Cardiac fibroblast (primary cell): ENCODE results near the gene EPHB6.

Experiments
- DNase-seq, 2 donors: peaks; one replicate each; pipeline versions ENCODE4 v3.0.0 to v3.0.0-alpha.2; 2010; ENCODE audit warnings: low read depth in 2 of 2
- H3K4me3 ChIP-seq, 2 donors: replicated peaks in 1 of 2; 1 replicate in 1 of 2; 2 replicates in 1 of 2; pipeline ENCODE4 v1.5.1; 2011; ENCODE audit warnings: low read depth in 2 of 2, low read length in 2 of 2, mild to moderate bottlenecking in 2 of 2, moderate library complexity in 1 of 2
- TF ChIP-seq, protein P1 (sequence below): IDR thresholded peaks from one replicate; pipeline ENCODE4 v1.5.1; 2011; ENCODE audit warnings: low read depth, mild to moderate bottlenecking, low read length, inconsistent platforms

EPHB6 gene

DNA sequence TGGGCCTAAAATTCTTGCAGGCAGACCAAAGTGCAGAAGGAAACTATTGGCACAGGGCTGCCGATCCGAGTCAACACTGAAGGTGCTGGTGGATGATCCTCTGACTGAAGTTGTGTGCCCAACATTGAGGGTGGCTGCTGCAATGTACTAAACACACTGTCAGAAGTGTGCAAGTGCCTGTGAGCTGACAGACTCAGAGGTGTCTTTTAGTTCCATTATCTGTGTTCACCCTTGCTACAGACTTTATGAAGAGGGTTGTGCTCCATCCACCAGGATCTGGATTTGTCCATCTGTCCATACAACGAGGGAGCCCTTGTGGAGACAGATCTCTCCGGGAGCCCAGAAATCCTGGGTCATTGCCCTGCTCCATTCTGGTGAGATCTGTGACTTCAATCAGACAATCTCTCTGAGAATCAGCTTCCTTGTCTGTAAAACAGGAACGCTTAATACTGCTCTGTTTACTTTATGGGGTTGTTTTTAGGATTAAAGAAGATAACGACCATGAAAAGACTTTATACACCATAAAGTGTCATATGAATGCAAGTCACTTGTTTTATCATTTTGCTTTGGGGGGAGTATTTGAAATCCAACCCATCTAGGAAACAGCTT, 40.2 kb downstream of the EPHB6 start:
- TF ChIP-seq, protein P1, sequence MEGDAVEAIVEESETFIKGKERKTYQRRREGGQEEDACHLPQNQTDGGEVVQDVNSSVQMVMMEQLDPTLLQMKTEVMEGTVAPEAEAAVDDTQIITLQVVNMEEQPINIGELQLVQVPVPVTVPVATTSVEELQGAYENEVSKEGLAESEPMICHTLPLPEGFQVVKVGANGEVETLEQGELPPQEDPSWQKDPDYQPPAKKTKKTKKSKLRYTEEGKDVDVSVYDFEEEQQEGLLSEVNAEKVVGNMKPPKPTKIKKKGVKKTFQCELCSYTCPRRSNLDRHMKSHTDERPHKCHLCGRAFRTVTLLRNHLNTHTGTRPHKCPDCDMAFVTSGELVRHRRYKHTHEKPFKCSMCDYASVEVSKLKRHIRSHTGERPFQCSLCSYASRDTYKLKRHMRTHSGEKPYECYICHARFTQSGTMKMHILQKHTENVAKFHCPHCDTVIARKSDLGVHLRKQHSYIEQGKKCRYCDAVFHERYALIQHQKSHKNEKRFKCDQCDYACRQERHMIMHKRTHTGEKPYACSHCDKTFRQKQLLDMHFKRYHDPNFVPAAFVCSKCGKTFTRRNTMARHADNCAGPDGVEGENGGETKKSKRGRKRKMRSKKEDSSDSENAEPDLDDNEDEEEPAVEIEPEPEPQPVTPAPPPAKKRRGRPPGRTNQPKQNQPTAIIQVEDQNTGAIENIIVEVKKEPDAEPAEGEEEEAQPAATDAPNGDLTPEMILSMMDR, result no peak
- no peak overlapping the region for H3K4me3 ChIP-seq
- no peak for DNase-seq

DNA sequence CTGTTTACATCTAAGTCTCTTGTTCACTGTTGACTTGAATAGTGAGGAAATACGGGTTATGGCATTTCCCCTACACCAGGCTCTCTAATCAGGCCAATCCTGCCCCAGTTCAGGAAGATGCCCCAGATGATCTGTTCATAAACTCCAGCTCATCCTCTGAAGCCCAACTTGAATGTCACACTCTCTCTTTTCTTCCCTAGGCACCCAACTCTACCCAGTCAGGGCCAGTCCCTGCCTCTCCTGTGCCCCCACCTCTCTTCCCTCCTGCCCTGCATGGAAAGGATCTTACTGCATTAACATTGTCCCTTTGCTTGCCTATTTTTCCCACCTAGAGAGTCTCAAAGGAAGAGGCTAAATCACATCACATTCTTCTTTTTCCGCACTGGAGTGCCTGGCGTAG, 41.3 kb downstream of the EPHB6 start:
- no peak overlapping the region for H3K4me3 ChIP-seq
- TF ChIP-seq, protein P1, result no peak
- DNase-seq, result no peak

DNA sequence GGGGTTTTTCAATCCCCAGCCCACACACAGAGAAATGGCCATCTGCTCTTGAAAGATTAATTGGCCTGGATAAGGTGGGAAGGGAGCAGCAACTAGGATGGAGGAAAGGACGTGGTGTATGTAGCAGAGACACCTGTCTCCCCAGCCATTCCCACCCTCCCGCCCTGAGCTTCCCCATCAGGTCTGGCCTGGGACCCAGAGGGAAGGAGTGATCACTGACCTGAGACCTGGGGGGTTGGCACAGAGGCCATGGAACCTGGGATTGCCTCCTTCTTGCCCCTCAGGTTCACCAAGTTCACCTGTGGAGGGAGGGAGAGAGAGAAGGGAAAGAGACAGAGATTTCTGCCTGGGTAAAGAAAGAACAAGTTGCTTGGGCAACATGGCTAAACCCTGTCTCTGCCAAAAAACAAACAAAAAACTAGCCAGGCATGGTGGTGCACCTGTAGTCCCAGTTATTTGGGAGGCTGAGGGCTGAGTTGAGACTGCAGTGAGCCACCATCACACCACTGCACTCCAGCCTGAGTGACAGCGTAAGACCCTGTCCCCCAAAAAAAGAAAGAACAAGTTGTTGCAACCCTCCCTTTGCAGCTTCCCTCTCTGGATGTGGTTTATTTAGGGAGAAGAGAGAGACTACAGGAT, 42.0 kb downstream of the EPHB6 start:
- TF ChIP-seq, protein P1, result no peak
- H3K4me3 ChIP-seq, result no peak overlapping the region
- DNase-seq, result no peak

DNA sequence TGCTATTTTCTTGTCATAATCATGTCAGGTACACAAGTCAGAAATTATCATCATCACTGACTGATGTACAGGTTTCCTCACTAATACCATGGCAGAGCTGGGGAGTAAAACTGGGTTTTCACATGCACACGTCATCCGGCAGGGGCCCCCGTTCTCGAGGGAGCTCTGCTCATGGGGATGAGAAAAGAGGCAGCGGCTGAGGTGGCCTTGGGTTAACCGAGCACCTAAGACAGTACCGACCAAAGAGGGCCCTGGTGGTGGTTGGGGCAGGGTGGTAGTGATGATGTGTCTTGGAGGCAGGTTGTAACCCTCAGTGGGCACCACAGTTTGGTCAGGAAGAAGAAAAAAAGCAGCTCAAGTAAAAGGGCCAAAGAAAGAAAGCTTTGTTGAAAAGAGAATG, 42.8 kb downstream of the EPHB6 start:
- TF ChIP-seq, protein P1, result no peak

DNA sequence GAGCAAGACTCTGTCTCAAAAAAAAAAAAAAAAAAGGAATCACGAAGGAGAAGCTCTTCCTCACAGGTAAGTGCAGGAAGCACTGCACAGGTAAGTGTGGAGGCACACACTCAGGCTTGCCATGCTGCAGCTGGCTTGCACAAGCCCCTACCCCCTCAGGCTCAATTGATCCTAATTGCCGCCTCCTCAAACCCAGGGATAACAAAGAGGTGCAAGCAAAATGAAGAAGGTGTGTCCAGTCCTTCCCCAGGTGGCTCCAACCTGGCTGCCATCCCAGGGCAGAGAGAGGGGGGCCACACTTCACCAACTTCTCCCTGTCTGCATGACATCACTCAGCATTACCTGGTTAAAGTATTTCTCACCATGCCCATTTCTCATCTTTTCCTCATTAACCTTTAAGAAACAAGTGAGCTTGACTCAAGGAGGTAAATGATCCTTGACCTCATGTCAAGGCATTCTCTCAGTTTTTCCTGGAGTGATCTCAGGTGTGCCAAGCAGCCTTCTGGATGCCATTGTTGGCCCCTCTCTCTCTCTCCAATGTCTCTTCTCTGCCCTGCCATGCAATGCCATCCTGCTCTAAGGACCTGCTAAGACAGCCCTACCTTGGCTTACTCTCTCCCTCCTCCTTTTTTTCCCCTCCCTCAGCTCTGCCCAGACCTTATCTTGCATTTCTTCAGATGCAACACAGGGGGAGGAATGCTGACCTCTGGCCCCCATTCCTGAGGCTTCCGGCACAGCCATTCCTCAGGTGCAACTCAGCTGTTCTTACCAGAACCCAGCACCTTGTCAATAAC, 43.7 kb downstream of the EPHB6 start:
- DNase-seq, result no peak
- TF ChIP-seq, protein P1, result no peak
- H3K4me3 ChIP-seq, result no peak overlapping the region

More for the DNA sequence above, 42.8 kb downstream of the EPHB6 start:
- no peak overlapping the region for H3K4me3 ChIP-seq
- no peak for DNase-seq

DNA sequence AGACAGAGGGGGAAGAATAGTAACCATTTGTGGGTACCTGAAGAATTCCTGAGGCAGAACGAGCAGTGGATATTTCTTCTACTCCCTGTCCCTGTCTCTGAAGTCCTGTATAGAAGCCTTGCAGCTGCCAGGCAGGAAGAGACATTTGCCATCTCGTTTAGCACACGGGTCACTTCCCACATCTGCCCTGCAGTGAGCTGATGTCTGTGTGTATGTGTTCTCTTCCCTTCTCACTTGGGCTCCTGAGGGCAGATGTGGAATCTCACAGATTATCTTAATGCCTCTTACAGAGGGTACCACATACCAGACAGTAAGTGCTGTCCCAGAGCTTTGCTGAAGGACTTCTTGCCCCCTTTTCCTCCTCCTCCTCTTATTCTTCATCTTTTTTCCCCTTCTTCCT, 44.8 kb downstream of the EPHB6 start:
- TF ChIP-seq, protein P1, result no peak
- H3K4me3 ChIP-seq, result no peak overlapping the region
- DNase-seq, result no peak
